COR-L47 (cell line): ENCODE results near the gene MSI2.

Experiments used
- DNase-seq: peaks from one replicate; lab custom pipeline; 2025; lab: John Stamatoyannopoulos, UW

Gene MSI2

DNA sequence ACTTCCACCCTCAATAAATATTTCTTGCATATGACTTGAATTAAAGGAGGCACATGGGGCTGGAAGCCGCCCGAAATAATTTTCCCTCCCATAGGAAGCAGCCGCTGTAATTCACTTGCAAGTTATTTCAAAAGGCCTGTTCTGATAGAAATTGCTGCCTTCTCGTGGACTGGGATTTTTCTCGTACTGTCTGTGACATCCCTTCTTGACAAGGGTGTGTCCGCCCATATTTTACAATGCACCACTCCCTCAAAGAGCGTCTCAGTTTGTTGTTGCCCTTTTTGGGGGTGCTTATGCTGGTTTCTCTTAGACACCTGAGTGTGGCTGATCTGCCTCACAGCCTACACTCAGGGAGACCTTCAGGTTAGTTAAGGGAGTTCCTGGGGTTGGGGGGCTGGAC is 160.0 kb downstream of the MSI2 start:
- DNase-seq = no peak

- no peak for DNase-seq
Measured at GRCh38 chr17:57417956-57418355, 161.6 kb downstream of the MSI2 start.

DNA sequence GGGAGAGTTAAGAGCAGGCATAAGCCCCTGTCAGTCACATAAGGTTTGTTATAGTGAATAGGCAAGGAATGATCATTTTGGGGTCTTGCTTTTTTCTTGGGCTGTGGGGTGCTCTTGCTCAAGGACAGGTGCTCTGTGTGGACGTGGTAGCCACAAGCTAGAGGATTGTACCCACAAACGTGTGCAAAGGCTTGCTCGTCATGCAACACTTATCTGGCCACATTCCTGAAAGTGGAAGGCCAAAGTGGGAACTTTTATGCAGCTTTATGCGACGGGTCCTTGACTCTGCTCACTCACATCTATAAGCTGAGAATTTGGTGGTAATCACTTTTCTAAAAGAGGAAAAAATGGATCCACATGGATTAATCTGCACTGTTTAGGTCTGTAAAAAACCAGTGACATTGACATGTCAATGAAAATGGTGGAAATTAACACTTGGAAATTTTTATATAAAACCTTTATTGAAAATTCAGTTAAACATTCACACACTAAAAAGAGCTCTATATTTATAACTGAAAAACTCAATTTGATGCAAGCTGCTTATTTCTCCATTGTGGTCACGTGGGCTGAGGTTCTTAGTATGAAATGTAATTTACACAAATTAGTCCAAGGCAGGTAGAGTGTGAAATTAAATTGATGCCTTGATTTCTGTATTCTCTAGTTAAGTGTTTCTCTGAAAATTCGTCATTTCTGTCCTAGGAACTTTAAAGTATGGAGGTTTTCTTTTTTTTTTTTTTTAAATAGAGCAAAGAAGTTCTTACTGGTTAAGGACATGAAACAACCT is 162.3 kb downstream of the MSI2 start:
- DNase-seq = no peak

- peak; percentile 82 for DNase-seq
Measured at GRCh38 chr17:57419940-57420550, 163.7 kb downstream of the MSI2 start.

- peak; percentile 89 for DNase-seq
Measured at GRCh38 chr17:57420734-57421717, 164.7 kb downstream of the MSI2 start.

DNA sequence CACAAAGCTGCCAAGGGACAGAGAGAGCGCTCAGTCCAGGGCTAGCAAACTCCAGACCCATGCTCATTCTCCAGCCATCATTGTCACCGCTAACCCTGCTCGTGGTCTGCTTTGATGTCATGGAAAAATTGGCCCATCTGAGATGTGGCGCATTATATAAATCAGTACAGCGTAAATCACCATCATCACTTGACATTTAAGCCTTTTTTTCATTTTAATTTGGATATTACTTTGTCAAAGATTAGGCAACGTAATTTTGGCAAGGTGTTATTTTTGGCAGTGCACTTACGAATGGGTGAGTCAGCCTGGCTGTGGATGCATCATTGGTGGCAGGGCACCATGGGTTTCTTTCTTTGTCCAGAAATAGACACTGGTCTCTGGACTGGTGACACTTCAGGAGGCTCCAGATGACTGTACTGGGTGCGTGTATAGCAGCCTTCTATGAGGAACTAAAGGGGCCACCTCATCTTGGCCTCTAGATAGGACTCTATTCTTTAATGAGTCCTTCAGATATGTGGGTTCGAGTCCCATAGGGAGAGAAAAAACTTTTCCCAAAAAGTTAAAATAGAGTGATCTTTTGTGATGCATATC is 166.3 kb downstream of the MSI2 start:
- no peak for DNase-seq

- DNase-seq = no peak
Measured at GRCh38 chr17:57423541-57423940, 167.2 kb downstream of the MSI2 start.

GRCh38 chr17:57424273-57424672 is 167.9 kb downstream of the MSI2 start:
- DNase-seq = no peak

DNA sequence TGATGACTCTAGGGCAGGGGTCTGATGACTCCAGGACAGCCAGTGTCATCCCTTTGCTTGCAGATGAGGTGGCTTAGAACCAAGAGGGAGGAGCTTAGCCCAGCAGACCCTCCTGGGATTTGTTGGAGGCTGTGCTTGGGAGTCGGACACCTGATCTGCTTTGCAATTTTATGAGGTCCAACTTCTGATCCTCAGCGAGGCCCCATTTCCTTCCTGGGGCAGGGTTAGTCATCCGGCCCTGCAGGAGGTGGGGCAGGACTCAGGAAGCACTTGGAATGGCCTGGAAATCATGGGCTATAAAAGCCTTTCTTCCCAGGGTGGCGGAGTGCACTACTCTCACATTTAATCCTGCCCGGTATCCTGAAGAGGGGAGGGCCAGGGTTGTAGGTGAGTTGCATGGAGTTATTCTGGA is 168.5 kb downstream of the MSI2 start:
- no peak for DNase-seq

DNA sequence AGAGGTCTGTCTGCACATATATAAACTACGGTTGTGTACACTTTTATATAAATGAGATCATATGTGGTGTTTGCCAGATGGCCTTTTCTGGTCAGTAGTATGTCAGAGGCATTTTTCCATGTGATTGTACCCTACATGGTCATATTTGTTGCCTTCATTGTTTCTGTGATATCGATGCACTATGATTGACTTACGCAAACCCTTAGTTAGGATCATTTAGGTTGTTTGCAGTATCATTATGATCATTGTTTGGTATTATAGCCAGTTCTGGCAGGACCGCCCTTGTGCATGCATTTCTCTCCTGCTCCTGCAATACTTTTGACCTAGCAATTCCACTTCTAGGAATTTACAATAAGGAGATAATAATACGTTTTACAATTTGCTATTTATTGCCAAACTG is 169.1 kb downstream of the MSI2 start:
- peak; percentile 67 for DNase-seq

DNA sequence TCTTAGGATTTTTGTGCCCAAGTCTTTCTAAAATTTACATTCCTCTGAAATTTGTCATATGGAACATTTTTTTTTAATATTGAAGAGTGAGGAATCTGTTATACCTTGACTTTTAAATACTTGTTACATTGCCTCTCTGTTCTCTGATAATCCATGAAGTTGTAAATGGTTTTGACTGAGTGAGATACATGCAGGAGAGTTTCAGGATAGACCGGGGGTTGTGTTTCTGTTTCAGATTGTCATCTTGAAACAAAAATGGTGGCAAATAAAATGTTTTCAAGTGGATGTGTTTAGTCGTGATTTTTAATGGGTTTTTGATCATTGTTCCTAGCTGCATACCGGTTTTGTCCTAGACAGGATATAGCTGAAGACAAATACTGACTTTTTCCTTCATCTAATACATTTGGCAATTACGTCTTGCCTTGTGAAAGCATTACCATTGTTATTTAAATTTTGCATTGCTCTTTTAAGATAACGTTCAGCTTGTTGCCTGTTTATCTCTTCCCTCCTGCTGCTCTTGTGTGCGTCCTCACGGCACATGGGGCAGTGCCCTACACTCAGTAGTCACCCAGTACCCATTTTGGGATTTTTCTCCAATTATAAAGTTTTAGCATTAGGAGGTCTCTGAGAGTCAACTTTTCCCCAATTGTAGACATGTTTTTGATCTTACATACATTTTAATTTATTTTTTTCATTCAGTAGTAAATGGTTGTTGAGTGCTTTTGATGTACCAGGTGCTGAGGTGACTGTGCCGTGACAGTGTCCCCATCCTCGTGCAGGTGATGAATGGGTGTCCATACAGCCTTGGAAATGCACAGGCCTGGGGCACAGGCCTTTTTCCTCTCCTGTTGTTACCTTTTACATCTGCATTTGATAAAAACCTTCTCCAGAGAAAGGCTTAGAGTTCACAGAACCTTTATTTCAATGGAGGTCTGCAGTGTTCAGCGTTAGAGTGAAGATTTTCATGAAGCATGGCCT is 169.9 kb downstream of the MSI2 start:
- DNase-seq = no peak

GRCh38 chr17:57429966-57430365 is 173.6 kb downstream of the MSI2 start:
- no peak for DNase-seq

GRCh38 chr17:57431415-57431814 is 175.1 kb downstream of the MSI2 start:
- DNase-seq = no peak

GRCh38 chr17:57432507-57433277 is 176.4 kb downstream of the MSI2 start:
- DNase-seq = no peak

DNA sequence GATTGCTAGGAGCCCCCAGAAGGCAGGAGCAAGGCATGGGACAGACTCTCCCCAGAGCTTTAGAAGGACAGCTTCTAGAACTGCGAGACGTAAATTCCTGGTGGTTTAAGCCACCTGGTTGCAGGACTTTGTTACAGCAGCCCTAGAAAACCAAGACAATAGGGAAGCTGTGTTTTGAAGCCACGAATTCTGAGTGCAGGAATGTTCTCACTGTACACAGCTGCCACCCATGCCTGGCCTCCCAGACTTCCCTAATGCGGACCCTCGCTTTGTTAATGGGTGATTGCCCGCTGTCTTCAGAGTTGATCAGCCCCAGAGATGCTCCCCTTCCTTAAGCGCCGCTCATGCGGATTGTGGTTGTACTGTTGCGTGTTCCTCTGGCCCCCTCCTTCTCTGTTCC is 177.1 kb downstream of the MSI2 start:
- no peak for DNase-seq

- no peak for DNase-seq
Measured at GRCh38 chr17:57434361-57434760, 178.0 kb downstream of the MSI2 start.

DNA sequence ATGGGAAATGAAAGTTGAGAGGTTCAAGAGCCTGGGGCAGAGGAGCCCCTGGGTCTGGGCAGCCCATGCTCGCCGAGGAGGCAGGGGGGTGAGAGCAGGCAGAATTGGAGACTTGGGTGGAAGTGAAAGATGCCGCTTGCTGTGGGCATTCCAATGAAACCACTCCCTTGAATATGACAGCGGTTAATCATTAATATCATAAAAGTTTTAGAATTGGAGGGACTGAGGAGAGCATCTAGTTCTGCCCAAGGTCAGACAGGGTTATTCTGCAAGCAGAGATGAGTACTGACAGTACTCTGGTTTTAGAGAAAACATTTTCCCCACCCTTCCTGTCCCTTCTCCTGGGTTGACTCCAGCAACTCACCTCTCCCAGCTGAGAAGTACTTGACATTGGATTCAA is 180.2 kb downstream of the MSI2 start:
- DNase-seq = no peak

GRCh38 chr17:57438066-57438731 is 181.9 kb downstream of the MSI2 start:
- no peak for DNase-seq

DNA sequence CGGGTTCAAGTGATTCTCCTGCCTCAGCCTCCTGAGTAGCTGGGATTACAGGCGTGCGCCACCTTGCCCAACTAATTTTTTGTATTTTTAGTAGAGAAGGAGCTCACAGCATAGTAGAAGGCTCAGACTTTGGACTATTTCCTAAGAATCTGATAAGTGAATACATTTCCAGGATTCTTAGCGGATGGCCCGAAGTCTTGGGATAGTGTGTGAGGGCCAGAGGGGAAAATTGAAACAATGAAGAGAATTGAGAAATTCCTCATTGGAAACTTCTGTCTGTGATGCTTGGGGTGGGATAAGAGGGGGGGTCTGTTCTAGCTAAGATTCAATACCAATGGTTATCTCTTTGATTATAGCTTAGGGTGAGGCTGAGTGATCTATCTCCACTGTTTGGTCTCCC is 183.3 kb downstream of the MSI2 start:
- DNase-seq = no peak
